ENCODE results near the gene SLC30A1.

GRCh38 chr1:211610779-211611556 is 32.0 kb upstream of the SLC30A1 start:
- TF ChIP-seq, protein P1, sequence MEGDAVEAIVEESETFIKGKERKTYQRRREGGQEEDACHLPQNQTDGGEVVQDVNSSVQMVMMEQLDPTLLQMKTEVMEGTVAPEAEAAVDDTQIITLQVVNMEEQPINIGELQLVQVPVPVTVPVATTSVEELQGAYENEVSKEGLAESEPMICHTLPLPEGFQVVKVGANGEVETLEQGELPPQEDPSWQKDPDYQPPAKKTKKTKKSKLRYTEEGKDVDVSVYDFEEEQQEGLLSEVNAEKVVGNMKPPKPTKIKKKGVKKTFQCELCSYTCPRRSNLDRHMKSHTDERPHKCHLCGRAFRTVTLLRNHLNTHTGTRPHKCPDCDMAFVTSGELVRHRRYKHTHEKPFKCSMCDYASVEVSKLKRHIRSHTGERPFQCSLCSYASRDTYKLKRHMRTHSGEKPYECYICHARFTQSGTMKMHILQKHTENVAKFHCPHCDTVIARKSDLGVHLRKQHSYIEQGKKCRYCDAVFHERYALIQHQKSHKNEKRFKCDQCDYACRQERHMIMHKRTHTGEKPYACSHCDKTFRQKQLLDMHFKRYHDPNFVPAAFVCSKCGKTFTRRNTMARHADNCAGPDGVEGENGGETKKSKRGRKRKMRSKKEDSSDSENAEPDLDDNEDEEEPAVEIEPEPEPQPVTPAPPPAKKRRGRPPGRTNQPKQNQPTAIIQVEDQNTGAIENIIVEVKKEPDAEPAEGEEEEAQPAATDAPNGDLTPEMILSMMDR (IDR thresholded peaks at IDR 0.05): no peak
- TF ChIP-seq EP300 (IDR thresholded peaks at IDR 0.05): no peak

All from ovary (tissue), 3 donors.